Fibroblast of peridontal ligament (primary cell): Measurements from ENCODE around the gene DNAJA1.
"Not testable (repeated sequence)": the region's sequence is repeated elsewhere in the genome, so short reads cannot be mapped to it uniquely, and the experiment has no call there.

ENCODE experiments used
- DNase-seq: peaks from one replicate; pipeline ENCODE4 v3.0.0-alpha.2; 2010; ENCODE audit errors: extremely low read depth

Gene DNAJA1

DNA sequence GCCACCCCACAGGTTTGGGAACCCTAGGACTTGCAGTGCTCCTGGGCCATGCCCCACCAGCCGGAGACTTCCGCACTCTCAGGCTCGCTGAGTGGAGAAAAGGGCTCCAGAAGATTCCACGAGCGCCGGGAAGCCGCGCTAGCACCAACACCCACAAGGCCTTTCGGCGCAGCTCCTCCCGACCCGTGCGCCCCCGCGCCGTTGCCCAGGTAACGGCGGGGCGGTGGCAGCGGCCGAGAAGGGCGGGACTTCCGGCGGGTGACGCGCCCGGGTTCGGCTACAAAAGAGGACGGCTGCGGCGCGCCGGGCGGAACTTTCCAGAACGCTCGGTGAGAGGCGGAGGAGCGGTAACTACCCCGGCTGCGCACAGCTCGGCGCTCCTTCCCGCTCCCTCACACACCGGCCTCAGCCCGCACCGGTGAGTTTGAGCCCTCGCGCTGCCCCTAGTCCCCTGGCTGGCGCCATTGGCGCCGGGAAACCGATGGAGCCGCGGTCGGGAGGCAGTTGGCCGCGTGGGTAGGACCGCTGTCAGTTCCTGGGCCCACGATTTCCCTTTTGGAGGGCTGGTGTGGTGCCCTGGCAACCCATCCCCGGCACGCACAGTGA is at the start of gene DNAJA1:
Gene DNAJA1, plus strand, starts transcription at position 308 of the 606 bp plus-strand sequence. CDS start 1,212 bp downstream, outside the sequence.
- peak; percentile 88 for DNase-seq

DNA sequence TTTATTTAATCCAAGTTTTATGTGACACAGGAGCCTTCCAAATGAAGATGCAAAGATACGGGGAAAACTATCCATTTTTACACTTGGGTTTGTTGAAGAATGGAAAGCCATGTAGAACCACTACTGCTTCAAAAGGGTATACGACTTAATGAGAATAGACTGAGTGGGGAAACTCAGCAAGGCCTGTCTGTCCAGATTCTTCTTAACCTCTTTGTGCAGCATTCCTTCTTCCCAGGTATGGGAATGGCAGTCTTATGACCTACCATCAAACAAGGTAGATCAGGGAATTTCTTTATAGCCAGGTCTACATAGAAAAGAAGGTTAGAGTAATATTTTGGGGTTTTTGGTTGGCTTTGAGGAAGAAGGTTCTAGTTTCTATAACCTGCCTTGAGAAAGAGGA is 47.0 kb upstream of the DNAJA1 start:
- no peak for DNase-seq

DNA sequence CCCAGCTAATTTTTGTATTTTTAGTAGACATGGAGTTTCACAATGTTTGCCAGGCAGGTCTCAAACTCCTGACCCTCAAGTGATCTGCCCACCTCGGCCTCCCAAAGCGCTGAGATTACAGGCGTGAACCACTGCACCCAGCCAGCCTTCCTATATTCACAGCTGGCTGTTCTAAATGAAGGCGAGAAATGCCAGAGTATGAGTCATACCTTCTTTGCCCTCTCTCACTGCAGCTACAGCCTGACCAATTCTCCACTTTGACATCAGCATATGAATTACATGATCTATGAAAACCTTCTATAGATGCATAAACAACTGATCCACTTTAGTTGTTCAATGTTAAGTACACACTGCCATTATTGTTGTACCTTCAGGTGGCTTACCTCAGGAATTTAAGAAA is 38.1 kb upstream of the DNAJA1 start:
- no peak for DNase-seq

DNA sequence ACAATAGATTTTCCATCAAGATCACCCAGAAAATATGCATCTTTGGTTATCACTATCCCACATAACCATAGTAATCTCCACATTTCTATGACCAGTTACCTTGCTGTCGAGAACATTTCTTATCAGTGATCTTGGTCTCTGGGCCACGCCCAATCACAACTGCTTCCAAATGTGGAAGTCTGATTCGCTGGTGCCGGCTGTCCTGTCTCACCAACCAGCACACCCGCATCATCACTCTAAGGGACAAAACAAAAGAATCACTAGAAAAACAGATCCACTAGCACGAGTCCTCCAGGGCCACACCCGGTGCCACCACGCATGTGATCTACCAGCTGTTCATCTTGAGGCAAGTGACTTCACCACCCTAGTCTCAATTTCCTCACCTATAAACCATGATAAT is 35.4 kb upstream of the DNAJA1 start:
- no peak for DNase-seq

DNA sequence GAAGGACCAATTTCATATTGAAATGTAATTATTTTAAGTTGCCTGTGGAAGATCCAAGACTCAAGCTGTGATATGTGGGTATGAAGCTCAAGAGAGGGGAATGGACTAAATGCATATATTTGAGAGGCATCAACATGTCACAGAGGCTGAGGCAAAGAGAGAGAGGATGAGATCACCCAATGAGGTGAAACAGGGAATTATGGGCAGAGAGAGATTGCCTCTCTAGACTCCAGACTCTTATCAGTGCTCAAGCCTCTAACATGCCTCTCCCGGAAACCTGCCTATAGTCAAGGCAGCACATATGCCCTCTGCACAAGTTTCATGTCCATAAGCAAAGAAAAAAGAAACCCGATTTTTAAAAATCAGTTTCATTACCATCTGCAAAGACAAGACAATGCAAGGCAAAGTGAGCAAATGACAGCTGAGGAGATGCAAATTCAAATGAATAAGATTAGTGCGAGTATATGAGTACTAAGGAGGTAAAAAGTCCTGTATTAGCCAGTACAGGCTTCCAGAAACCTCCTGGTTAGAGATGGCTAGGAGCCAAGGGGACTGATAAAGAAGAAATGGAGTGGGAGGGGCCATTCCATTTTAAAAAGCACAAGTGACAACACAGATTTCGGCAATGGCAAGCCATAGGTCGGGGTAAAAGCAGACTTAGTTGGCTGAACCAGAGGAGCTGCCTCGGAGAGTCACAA is 33.0 kb upstream of the DNAJA1 start:
- DNase-seq = no peak

DNA sequence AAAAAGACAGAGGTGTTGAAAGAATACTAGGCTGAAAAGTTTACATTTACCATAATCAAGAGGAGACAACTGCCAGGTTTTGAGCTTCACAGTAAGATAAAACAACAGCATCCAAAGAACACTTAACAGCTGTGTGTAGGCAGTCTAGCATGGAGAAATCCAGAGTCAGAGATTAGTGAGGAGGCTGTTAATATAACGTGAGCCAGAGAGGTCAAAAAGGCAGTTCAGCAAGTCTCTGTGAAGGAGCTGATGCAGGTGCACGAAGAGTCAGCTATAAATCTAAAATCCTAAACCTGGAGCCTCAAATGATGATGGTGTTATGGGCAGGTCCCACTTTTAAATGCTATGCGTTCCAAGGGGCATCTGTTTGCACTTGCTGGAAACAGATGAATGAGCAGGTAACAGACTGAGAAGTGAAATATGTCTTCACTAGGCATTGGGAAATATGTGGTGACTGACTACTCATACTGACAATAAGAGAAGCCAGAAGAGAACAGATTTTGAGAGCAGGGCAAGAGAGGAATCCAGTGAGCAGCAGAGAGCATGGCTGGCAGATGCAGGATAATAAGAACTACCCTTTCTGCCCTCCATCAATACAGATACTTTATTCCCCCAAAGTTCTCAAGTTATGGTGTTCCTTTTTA is 32.4 kb upstream of the DNAJA1 start:
- no peak for DNase-seq

DNA sequence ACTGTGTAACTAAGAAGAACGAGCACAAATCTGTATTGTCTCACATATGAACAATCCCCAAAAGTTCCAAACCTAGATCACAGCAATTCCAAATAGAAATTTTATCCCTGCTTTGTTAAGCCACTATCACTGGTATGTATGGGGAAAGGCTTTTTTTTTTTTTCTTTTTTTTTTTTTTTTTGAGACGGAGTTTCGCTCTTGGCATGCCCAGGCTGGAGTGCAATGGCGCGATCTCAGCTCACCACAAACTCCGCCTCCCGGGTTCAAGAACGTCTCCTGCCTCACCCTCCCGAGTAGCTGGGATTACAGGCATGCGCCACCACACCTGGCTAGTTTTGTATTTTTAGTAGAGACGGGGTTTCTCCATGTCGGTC is 24.4 kb upstream of the DNAJA1 start:
- DNase-seq = peak; percentile 25

DNA sequence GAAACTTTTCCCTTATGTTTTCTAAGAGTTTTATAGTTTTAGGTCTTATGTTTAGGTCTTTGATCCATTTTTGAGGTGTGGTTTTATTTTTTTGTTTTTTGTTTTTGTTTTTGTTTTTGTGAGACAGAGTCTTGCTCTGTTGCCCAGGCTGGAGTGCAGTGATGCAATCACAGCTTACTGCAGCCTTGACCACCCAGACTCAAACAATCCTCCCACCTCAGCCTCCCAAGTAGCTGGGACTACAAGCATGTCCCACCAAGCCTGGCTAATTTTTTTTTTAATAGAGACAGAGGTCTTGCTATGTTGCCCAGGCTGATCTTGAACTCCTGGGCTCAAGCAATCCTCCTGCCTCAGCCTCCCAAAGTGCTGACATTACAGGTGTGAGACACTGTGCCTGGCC is 19.7 kb upstream of the DNAJA1 start:
- not testable (repeated sequence) for DNase-seq

DNA sequence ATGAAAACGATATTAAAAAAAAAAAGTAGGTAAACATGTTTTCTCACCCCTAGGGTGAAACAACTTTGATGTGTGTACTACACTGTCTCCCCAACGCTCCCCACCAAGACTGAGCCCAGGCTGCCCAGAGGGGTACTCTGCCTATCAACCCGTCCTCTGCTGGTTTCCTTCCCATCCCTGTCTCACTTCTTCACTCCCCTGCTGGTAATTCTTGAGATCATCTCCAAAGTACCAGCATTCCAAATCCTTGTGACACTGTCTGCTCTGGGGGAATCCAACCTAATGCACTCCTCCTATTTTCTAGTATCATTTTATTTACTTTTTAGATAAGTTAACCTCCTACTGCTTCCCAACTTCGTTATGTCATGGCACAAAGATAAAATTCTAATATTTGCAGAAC is 17.3 kb upstream of the DNAJA1 start:
- DNase-seq = no peak

DNA sequence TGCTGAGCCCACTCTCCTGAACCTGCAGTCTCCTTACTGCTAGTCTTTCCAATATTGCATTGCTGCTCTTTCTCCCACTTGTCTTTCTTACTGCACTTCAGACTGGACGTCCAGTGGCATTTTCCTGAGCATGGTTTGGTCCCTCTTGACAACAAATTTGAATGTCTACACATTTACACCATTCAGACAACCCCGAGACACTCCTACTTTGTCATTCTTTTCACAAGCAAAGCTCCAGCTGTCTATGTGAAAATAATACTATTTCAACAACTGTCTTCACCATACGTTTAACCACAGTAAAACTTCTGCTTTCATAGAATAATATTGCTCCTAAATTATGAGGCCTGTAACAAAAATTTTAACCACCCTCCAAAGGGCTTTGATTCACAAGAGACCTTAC is 13.2 kb upstream of the DNAJA1 start:
- no peak for DNase-seq

DNA sequence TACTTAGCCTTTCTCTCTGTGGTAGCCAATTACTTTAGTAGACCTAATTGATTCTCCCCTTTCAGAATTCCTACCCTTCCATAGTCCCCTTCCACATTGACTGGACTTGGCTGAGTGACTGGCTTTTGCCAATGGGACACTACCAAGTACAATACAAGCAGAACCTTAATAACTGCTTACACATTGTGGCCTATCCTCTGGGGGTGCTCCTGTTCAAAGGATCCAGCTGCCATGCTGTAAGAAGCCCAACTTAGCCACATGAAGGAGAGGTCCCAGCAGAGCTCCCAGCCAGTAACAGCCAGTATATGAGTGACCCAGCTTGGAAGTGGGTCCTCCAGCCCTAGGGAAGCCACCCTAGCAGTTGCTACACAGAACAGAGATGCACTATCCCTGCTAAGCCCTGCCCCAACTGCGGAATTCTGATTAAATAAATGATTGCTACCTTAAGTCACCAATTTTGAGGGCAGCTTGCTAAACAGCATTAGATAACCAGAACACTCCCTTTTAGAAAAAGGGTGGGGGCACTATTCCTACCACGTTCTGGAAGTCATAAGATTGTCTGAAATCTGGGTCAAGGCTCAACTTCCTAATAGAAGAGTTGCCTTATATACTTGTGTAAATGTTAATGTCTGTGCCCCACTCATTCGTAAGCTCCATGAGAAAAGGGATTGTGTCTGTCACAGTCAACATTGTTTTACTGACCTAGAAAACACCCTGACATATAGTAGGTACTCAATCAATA is 12.6 kb upstream of the DNAJA1 start:
- no peak for DNase-seq

DNA sequence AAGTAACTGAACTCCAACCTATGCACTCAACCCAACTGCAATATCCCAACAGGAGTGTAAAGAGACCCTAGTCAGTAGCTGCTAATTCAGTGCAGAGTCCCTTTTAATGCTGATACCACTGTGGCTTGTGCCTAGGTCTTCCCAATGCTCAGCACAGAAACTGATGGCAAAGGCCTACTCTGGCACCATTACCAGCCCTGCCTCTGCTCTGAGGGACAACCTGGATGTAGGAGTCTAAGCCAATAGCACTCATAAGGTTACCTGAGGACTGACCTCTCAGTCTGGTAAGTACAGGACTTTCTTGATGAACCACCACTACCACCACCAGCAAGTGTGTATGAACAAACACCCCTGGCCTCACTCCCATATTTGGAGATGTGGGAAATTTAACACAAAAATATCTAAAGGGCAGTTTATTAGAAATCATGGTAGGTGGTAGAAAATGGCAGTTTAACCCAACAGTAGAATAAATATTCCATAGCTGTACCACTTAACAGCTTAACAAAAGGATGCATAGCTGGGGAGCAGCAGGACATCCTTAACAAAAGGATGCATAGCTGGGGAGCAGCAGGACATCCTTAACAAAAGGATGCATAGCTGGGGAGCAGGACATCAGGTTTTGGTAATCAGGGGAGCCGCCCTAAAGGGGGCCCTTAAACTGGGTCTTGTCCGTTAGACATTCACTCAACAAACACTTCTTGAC is 11.0 kb upstream of the DNAJA1 start:
- no peak for DNase-seq

DNA sequence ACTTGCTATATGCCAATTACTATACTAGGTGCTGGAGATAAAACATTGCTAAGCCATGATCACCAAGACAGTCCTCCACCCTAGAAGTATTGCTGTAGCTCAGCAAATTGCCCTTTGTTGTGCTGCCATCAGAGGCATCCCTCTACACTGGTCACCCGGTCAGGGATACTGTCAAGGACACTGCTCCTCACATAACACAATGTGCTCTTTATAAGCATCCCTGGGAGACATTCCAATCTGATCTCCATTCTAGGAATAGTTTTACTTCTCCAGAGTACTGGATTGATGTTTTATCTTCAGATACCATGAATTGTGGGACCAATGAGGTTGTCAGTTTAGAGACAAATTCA is 10.4 kb upstream of the DNAJA1 start:
- no peak for DNase-seq

DNA sequence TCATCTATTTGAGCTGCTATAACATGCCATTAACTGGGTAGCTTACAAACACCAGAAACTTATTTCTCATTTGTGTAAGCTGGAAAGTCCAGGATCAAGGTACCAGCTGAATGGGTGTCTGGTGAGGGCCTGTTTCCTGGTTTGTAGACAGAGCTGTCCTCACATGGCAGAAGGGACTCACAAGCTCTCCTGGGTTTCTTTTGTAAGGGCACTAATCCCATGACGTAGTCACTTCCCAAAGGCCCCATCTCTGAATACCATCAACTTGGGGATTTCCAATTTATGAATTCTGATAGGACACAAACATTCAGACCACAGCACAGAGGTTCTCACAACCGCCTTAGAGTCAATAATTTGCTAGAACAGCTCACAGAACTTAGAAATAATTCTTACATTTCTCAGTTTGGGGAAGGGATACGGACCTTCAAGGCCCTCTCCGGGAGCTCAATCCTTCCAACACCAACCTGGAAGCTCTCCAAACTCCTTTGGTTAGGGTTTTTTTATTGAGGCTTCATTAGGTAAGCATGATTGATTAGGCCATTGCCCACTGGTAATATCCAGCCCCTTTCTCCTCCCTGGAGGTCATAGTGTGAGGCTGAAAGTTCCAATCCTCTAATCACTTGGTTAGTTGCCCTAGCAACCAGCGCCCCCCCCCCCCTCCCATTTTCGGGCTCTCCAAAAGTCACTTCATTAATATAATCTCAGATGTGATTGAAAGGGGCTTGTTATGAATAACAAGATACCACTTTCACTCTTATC is 7.6 kb upstream of the DNAJA1 start:
- no peak for DNase-seq

DNA sequence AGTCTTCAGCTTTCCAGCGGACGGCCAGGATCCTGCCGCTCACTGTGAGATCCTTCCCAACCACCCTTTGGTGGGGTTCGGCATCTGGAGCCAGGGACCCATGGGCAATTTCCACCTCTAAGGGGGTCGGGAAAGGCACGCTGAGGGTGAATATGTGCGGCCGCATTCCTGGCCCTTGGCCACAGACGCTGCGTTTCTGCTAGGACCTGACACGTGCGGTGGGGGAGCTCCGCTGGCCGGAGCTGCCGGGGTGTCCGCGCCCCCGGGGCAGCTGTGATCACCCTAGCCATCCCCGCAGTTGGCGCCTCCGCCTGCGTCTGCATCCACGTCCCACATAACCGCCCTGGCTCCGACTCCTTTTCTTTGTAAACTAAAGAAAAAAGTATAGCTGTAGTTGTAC is 5.3 kb upstream of the DNAJA1 start:
- no peak for DNase-seq

DNA sequence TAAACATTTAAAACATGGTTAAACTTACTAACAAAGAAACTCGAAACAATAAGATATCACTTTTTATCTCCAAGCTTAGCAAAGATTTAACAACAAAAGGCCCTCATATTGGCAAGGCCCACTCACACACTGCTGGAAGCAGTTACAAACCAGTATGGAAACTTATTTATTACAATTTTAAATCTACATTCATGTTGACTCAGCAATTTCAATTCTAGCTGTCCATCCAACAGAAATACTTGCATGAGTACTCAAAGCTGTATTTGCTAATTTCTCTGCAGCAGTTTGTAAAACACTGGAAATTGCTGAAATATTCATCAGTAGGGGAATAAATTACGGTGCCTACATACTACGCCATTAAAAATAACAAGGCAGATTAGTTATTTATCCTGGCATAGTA is 2.8 kb upstream of the DNAJA1 start:
- DNase-seq = peak; percentile 53

DNA sequence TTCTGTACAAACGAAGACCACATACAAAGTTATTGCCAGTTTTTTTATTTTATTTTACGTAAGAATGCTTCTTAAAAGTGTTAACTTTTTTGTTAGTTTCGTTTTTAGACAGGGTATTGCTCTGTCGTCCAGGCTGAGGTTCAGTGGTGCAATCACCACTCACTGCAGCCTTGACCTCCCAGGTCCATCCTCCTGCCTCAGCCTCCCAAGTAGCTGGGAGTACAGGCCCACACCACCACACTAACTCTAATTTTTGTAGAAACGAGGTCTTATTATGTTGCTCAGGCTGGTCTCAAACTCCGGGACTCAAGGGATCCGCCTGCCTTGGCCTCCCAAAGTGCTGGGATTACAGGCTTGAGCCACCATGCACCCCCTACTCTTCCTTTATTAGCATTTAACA is 2.3 kb upstream of the DNAJA1 start:
- DNase-seq = no peak

DNA sequence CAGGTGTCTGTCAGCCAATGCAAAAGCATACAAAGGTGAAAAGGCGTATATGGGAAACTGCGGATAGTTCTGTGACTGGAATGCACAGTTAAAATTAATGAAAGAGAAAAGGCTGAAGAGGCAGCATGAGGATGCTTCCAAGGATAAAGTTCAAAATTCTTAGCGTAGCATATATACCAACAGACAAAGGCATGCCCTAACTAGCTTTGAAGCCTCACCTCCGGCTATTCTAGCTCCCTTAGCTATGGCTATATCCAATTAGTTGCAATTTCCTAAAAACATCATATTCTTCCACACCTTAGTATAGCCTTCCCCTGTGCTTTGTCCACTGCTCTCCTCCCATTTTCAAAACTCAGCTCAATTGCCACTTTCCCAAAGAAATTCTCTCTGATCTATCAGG is 1.4 kb upstream of the DNAJA1 start:
- DNase-seq = no peak

DNA sequence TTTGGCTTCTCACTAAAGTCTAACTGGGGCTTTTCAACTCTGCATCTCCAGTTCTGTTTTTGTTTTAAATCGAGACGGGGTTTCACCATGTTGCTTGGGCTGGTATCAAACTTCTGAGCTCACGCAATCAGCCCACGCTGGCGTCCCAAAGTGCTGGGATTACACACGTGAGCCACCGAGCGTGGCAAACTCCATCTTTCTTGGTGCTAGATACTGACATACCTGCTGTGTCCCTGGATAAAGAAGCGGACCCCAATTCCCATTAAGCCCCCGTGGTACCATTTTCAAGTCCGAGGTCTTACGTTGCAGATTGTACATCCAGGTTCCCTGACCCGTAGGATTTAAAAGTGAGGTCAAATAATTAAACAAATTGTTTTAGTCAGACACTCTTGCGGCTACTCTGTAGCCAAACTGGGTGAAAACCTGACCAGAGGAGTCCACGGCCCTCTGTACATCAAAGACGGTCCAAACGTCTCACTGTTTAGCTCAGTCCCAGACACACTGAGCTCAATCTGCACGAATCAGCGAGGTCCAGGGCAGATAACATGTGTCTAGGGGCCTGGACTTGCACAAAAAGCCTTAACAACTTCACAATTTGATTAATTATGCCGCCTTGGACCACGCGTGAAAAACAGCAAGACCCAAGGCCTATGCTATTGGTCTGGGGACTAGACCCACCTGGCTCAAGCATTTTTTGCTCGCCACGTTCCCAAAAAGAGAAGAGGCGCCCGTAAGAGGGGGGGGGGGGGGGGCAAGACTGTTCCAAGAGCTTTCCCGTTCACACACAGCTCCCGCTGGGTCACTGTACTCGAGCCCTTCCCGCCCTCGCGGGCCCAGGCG is 727 bp upstream of the DNAJA1 start:
- peak; percentile 66 for DNase-seq

DNA sequence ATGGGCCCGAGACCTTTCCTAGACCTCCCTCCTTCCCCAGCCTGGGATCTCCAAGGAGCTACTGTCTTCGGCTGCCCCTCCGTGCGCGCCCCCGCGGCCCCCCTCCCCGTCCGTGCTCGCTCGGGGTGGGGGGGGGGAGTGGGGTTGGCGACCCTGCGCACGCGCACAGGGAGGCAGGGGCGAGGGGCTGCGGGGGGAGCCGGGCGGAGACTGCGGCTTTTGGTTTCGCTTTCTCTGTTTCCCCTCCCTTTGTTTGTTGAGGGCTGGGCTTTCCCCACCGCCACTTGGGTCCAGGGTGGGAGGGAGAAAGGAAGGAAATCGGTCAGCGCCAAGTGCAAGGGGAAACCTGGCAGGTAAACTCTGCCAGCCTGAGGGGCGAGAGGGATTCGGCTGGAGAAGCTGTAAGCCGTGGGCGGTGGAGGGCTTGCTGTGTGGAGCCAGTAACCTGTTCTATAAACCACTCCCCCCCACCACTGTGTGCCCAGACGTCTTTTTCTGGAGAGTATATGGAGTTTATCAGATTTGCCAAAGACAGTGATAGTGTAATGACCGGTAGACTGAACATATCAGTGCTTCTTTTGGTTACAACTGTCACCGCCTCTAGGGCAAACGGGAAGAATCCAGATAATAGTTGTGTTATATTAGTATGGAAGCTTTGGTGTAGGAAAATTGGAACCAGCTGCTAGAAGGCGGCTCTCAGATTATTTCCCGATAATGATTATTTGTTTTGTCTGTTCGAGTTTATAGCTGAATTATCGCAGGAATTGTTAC is 684 bp downstream of the DNAJA1 start:
- DNase-seq = peak; percentile 43
